OCI-LY3 (cell line): ENCODE measurements around the gene WFIKKN2.

ENCODE experiments used
- CTCF ChIP-seq: fragments of 200-600, 300-600 bp; sonication (generic); IDR thresholded peaks from 2 replicates; pipeline ENCODE4 v1.5.1; 2014; ENCODE audit warnings: antibody characterized with exemption, low read length, low read depth
- EZH2phosphoT487 ChIP-seq: fragments of 200-600 bp; shearing (Covaris generic); IDR thresholded peaks from 2 replicates; pipeline ENCODE4 v1.6.1; 2018; ENCODE audit warnings: antibody characterized with exemption, mixed run types, low read depth

- no peak for TF ChIP-seq CTCF
- TF ChIP-seq EZH2phosphoT487, result no peak
Observed at GRCh38 chr17:50864747-50865059, 29.3 kb downstream of the WFIKKN2 start.
